HepG2 (cell line): ENCODE results near the gene SPPL3. TPM values are rescaled to one million over a fixed set of nuclear protein-coding genes. Genes with fewer than 3 reads are reported as not detected.

Experiments used
- ATAC-seq: fragments of 200-7000 bp; cut with Tn5 transposase; 3 replicates; pipeline ENCODE4 v1.9.1; 2020; ENCODE audit warnings: mild to moderate bottlenecking, moderate library complexity
- BruUV-seq: library from RNA; stranded (reverse); fragments of 400-500 nt; replicated peaks from 2 replicates; lab custom pipeline; 2021; lab: Mats Ljungman, UMichigan
- CTCF ChIA-PET: fragments of 300-600 bp; formaldehyde crosslinking; extraction: SDS; loops from one replicate; lab custom pipeline; 2021; ENCODE audit warnings: low total read pairs, inconsistent platforms, low intra/inter-chr PET ratio; lab: Yijun Ruan, JAX
- POLR2A ChIA-PET: fragments of 350-600 bp; sonication (Branson Sonifier 250); formaldehyde crosslinking; loops from one replicate; lab custom pipeline; 2020; ENCODE audit warnings: antibody characterized with exemption, inconsistent platforms; lab: Yijun Ruan, JAX
- DNase-seq: peaks from one replicate; pipeline ENCODE4 v3.0.0-alpha.2; 2015; ENCODE audit warnings: low spot score
- FAIRE-seq: peaks from 3 replicates; lab custom pipeline; 2011; peaks lifted over from hg19 to GRCh38; lab: Jason Lieb, UNC
- H2AFZ ChIP-seq: one replicate; pipeline ENCODE4 v1.6.1; 2011; ENCODE audit warnings: low read length, inconsistent platforms
- H3K27ac ChIP-seq: fragments of 300-600 bp; 3 replicates; pipeline ENCODE4 v1.8.0; 2011; ENCODE audit warnings: mixed run types, mild to moderate bottlenecking, mixed read lengths, low read length, inconsistent platforms; ENCODE audit not compliant: insufficient read depth; ENCODE audit errors: extremely low read length
- H3K27me3 ChIP-seq, 2 experiments: fragments of 200-600 bp in 1 of 2; 2 replicates in 1 of 2; 3 replicates in 1 of 2; pipeline versions ENCODE4 v1.6.0 to v1.8.0; 2011; ENCODE audit warnings: low read length in 2 of 2, mild to moderate bottlenecking in 2 of 2, moderate library complexity in 2 of 2, inconsistent platforms in 1 of 2; ENCODE audit not compliant: insufficient read depth in 2 of 2, control insufficient read depth in 1 of 2
- H3K36me3 ChIP-seq, 2 experiments: fragments of 200-600 bp in 1 of 2; replicated peaks in 1 of 2; 2 replicates in 1 of 2; 3 replicates in 1 of 2; pipeline versions ENCODE4 v1.5.1 to v1.8.0; 2011; ENCODE audit warnings: low read length in 2 of 2, inconsistent platforms in 1 of 2; ENCODE audit not compliant: insufficient read depth in 2 of 2, control insufficient read depth in 1 of 2
- H3K4me1 ChIP-seq: 2 replicates; pipeline ENCODE4 v1.5.1; 2012; ENCODE audit warnings: low read length, inconsistent platforms; ENCODE audit not compliant: insufficient read depth
- H3K4me2 ChIP-seq: 2 replicates; pipeline ENCODE4 v1.6.0; 2011; ENCODE audit warnings: low read depth, low read length, inconsistent platforms
- H3K4me3 ChIP-seq, 3 experiments: fragments of 200-600 bp in 1 of 3; sonication (generic), shearing (Covaris generic) in 1 of 3; replicated peaks in 1 of 3; 2 replicates each; pipeline ENCODE4 v1.5.1; 2011 to 2016; ENCODE audit warnings: low read length in 3 of 3, inconsistent platforms in 2 of 3, low read depth in 2 of 3, mild to moderate bottlenecking in 2 of 3, control low read depth in 1 of 3, mixed read lengths in 1 of 3; ENCODE audit not compliant: insufficient read depth in 1 of 3
- H3K79me2 ChIP-seq: one replicate; pipeline ENCODE4 v1.6.1; 2011; ENCODE audit warnings: low read length, inconsistent platforms; ENCODE audit not compliant: insufficient read depth
- H3K9ac ChIP-seq: 2 replicates; pipeline ENCODE4 v1.6.0; 2011; ENCODE audit warnings: mild to moderate bottlenecking, low read depth, low read length, inconsistent platforms; ENCODE audit not compliant: insufficient read depth
- H3K9me3 ChIP-seq: 2 replicates; pipeline ENCODE4 v1.5.1; 2012; ENCODE audit warnings: mild to moderate bottlenecking, low read length
- H4K20me1 ChIP-seq: 2 replicates; pipeline ENCODE4 v1.6.0; 2011; ENCODE audit warnings: inconsistent platforms, mild to moderate bottlenecking, low read length, moderate library complexity; ENCODE audit not compliant: insufficient read depth
- GFI1 ChIP-seq: sonication (generic); formaldehyde crosslinking; IDR thresholded peaks from 2 replicates; pipeline ENCODE4 v1.5.0; 2020; ENCODE audit warnings: missing genetic modification reagents, mild to moderate bottlenecking, borderline replicate concordance
- MXD4 ChIP-seq: IDR thresholded peaks from 2 replicates; pipeline ENCODE4 v1.6.1; 2016; ENCODE audit warnings: mild to moderate bottlenecking, missing biosample characterization, missing genetic modification reagents
- ZFP36L1 ChIP-seq: sonication (generic); formaldehyde crosslinking; IDR thresholded peaks from 2 replicates; pipeline ENCODE4 v1.8.0; 2022; ENCODE audit warnings: mild to moderate bottlenecking, missing genetic modification reagents, moderate library complexity
- ZNF547 ChIP-seq: sonication (generic); formaldehyde crosslinking; IDR thresholded peaks from 2 replicates; pipeline ENCODE4 v1.5.1; 2020; ENCODE audit warnings: mild to moderate bottlenecking, missing genetic modification reagents
- ZNF780A ChIP-seq: sonication (generic); formaldehyde crosslinking; IDR thresholded peaks from 2 replicates; pipeline ENCODE4 v1.8.0; 2022; ENCODE audit warnings: mild to moderate bottlenecking, missing genetic modification reagents, moderate library complexity
- WGBS: methylation state at CpG from one replicate; pipeline ENCODE4 v1.1.6; 2017; ENCODE audit warnings: low lambda C conversion rate; 5-methylcytosine and 5-hydroxymethylcytosine counted together
- in situ Hi-C: cut with HindIII; loops from 2 replicates; pipeline ENCODE4 v1.10.0; 2017; ENCODE audit warnings: low pct_unique_long_range_greater_than_20kb; ENCODE audit not compliant: extremely low pct_ligation_motif_present
- intact Hi-C: fragments of 100-400 bp; cut with micrococcal nuclease; formaldehyde crosslinking; loops from one replicate; pipeline ENCODE4 v1.10.0; 2022; ENCODE audit not compliant: unreplicated experiment
- polyA plus RNA-seq, 8 experiments: library from polyadenylated mRNA; depleted of rRNA in 3 of 8; stranded (reverse) in 7 of 8; unstranded in 1 of 8; fragments of >200 nt; fragmentation: Illumina TruSeq in 4 of 8; extraction: Trizol in 4 of 8; gene quantifications; 2 replicates each; pipeline versions ENCODE4 v1.2.1 to v1.2.3, GENCODE V29; 2011 to 2016; ENCODE audit warnings: low read depth in 4 of 8, missing spikeins in 1 of 8, mixed read lengths in 1 of 8; ENCODE audit not compliant: insufficient read depth in 1 of 8
- total RNA-seq, 5 experiments: library from RNA; depleted of rRNA; stranded (reverse); fragments of >200 nt; fragmentation: Illumina TruSeq; extraction: Trizol; gene quantifications; 2 replicates each; pipeline ENCODE4 v1.2.3, GENCODE V29; 2016; ENCODE audit warnings: low read depth in 1 of 5
- TF ChIP-seq, protein P1 (sequence below): IDR thresholded peaks from 2 replicates; pipeline ENCODE4 v1.6.1; 2016; ENCODE audit warnings: low read depth
- TF ChIP-seq, protein P2 (sequence below): sonication (generic); formaldehyde crosslinking; IDR thresholded peaks from 2 replicates; pipeline ENCODE4 v1.4.0; 2020; ENCODE audit warnings: mild to moderate bottlenecking, missing genetic modification reagents
- TF ChIP-seq, protein P3 (sequence below): sonication (generic); formaldehyde crosslinking; IDR thresholded peaks from 2 replicates; pipeline ENCODE4 v1.5.0; 2020; ENCODE audit warnings: missing genetic modification reagents, mild to moderate bottlenecking, borderline replicate concordance

Gene SPPL3
- total and polyA plus RNA-seq, 2 of the 13 experiments (the other 11 are each of a cell fraction or from before 2014, with no cell fraction given) = 8.9 to 9.1 TPM

DNA sequence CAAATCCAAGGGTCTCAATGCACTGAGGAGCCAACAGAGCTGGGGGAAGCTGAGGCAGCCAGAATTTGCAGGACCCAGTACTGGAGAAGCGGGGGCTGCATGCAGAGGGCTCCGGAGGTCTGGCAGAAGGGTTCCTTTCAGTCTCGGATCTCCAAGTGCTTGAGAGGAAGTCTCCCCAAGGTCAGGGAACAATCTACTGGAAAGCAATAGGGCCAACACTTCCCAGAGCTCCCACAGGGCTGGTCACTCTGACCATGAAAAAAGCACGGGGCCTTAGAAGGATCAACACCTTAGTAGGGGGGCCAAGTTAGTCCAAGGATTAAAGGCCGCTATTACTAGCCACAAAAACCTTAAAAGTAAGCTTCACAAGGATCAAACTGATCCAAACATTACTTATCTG lies 31.7 kb downstream of the SPPL3 start:
- BruUV-seq = no TSS peak
- intact Hi-C loops (no loop called here), in situ Hi-C loops (no loop called here)
- ChIA-PET CTCF (no interaction called here), POLR2A (no interaction called here)
- no peak for TF ChIP-seq GFI1 (CRISPR knock-in tag)
- WGBS = 96% methylated on average over 5 of the region's 5 CpGs
- Histone ChIP-seq H3K4me3 (no peak overlapping the region), H4K20me1 (peaks cover 4% of the 10 kb centered on the region; the same call in 1 of the 2 replicates), H3K9me3 (no peaks in the 10 kb centered on the region), H3K9ac (no peak overlapping the region), H3K27me3 (no peaks in the 10 kb centered on the region), H3K36me3 (peaks cover 0 to 5% of the 10 kb centered on the region in 2 experiments; a peak in 1 of 5 replicates), H3K4me2 (no peak overlapping the region), H3K79me2 (peaks cover 44% of the 10 kb centered on the region), H2AFZ (no peak overlapping the region), H3K4me1 (no peaks in the 10 kb centered on the region), H3K27ac (no peak overlapping the region)
- ATAC-seq = no peak
- FAIRE-seq = no peak
- DNase-seq = no peak

DNA sequence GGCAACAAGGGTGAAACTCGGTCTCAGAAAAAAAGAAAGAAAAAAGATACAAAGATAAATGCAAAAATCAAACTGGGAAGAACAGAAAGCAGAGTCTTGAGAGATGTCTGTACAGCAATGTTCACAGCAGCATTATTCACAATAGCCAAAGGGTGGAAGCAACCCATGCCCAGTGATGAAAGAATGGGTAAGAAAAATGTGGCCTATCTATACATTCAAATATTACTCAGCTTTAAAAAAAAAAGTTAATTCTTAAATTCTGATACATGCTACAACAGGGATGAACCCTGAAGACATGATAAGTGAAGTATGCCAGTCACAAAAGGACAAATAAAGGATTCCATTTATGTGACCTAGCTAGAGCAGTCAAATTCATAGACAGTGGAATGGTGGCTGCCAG lies 33.7 kb downstream of the SPPL3 start:
- Histone ChIP-seq H3K27ac (no peak overlapping the region), H2AFZ (no peak overlapping the region), H3K4me2 (no peak overlapping the region), H3K36me3 (peaks cover 1 to 5% of the 10 kb centered on the region in 2 experiments; a peak in 3 of 5 replicates), H3K27me3 (no peaks in the 10 kb centered on the region), H4K20me1 (peaks cover 4% of the 10 kb centered on the region; the same call in 1 of the 2 replicates), H3K9ac (no peak overlapping the region), H3K4me3 (no peak overlapping the region), H3K4me1 (no peaks in the 10 kb centered on the region), H3K79me2 (peaks cover 45% of the 10 kb centered on the region), H3K9me3 (no peaks in the 10 kb centered on the region)
- intact Hi-C loops (no loop called here), in situ Hi-C loops (no loop called here)
- ChIA-PET CTCF (no interaction called here), POLR2A (no interaction called here)
- 92% methylated on average over 1 of the region's 1 CpG for WGBS
- FAIRE-seq (no peak), DNase-seq (no peak), ATAC-seq (no peak)
- TF ChIP-seq ZNF780A (CRISPR knock-in tag) (no peak), ZNF547 (no peak), MXD4 (CRISPR knock-in tag) (no peak), ZFP36L1 (CRISPR knock-in tag) (no peak)
- TF ChIP-seq, protein P1, sequence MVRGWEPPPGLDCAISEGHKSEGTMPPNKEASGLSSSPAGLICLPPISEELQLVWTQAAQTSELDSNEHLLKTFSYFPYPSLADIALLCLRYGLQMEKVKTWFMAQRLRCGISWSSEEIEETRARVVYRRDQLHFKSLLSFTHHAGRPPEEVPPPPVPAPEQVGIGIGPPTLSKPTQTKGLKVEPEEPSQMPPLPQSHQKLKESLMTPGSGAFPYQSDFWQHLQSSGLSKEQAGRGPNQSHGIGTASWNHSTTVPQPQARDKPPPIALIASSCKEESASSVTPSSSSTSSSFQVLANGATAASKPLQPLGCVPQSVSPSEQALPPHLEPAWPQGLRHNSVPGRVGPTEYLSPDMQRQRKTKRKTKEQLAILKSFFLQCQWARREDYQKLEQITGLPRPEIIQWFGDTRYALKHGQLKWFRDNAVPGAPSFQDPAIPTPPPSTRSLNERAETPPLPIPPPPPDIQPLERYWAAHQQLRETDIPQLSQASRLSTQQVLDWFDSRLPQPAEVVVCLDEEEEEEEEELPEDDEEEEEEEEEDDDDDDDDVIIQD (CRISPR knock-in tag) = no peak
- TF ChIP-seq, protein P2, sequence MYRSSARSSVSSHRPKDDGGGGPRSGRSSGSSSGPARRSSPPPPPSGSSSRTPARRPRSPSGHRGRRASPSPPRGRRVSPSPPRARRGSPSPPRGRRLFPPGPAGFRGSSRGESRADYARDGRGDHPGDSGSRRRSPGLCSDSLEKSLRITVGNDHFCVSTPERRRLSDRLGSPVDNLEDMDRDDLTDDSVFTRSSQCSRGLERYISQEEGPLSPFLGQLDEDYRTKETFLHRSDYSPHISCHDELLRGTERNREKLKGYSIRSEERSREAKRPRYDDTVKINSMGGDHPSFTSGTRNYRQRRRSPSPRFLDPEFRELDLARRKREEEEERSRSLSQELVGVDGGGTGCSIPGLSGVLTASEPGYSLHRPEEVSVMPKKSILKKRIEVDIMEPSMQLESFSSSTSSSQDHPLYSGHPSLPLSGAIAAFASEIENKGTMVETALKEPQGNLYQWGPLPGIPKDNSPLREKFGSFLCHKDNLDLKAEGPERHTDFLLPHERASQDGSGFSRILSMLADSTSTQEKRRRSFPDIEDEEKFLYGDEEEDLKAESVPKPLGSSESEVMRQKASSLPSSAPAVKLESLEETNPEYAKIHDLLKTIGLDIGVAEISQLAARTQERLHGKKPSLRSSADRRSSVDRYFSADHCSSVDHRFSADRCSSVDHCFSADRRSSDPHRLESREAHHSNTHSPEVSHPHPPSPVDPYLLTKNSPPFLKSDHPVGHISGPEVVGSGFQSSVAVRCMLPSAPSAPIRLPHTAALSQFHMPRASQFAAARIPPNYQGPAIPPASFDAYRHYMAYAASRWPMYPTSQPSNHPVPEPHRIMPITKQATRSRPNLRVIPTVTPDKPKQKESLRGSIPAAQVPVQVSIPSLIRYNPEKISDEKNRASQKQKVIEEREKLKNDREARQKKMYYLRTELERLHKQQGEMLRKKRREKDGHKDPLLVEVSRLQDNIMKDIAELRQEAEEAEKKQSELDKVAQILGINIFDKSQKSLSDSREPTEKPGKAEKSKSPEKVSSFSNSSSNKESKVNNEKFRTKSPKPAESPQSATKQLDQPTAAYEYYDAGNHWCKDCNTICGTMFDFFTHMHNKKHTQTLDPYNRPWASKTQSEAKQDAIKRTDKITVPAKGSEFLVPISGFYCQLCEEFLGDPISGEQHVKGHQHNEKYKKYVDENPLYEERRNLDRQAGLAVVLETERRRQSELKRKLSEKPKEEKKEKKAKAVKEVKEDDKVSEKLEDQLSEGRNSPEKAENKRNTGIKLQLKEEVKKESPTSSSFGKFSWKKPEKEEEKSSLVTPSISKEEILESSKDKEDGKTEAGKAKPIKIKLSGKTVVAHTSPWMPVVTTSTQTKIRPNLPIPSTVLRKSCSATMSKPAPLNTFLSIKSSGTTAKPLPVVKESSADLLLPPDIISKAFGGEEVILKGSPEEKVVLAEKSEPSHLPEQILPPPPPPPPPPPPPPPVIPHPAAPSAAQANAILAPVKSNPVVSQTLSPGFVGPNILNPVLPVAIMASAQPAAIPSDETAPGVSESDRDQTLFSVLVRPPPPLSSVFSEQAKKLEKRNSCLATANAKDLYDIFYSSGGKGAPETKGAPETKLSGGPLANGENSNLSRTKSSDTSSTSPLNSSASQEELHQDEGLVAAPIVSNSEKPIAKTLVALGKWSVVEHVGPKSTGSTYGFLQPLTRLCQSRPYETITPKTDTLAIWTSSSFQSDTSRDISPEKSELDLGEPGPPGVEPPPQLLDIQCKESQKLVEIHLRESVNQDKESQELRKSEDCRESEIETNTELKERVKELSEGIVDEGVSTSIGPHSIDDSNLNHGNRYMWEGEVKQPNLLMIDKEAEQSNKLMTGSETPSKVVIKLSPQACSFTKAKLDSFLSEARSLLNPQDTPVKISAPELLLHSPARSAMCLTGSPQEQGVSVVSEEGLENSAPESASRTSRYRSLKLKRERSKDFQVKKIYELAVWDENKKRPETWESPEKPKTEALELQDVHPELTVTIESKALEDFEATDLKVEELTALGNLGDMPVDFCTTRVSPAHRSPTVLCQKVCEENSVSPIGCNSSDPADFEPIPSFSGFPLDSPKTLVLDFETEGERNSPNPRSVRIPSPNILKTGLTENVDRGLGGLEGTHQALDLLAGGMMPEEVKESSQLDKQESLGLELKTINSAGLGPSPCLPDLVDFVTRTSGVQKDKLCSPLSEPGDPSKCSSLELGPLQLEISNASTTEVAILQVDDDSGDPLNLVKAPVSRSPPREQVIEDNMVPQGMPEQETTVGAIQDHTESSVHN (CRISPR knock-in tag) = no peak
- TF ChIP-seq, protein P3, sequence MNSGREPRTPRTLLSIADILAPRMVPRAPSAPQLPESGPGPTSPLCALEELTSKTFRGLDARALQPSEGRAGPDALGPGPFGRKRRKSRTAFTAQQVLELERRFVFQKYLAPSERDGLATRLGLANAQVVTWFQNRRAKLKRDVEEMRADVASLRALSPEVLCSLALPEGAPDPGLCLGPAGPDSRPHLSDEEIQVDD = no peak
- no TSS peak for BruUV-seq
